ENCODE results near the gene FAM153A. TPM values are rescaled to one million over a fixed set of nuclear protein-coding genes. Genes with fewer than 3 reads are reported as not detected.
"Not testable (repeated sequence)": the region's sequence is repeated elsewhere in the genome, so short reads cannot be mapped to it uniquely, and the experiment has no call there.

Gene FAM153A
- total and polyA plus RNA-seq, 2 of the 13 experiments (the other 11 are each of a cell fraction or from before 2014, with no cell fraction given), result not detected

GRCh38 chr5:177722829-177723228 lies 59.9 kb downstream of the FAM153A start:
- H4K20me1 ChIP-seq (ENCODE audit: insufficient read depth, low read length); H3K79me2 ChIP-seq (ENCODE audit: insufficient read depth, low read length); H3K9me3 ChIP-seq (ENCODE audit: low read length); H3K4me2 ChIP-seq (ENCODE audit: low read depth, low read length); POLR2A ChIA-PET; H3K9ac ChIP-seq (ENCODE audit: insufficient read depth, low read depth, low read length); H3K36me3 ChIP-seq (replicated peaks in 1 of 2; ENCODE audit: control insufficient read depth in 1 of 2, insufficient read depth in 2 of 2, low read length in 2 of 2); H3K4me1 ChIP-seq (ENCODE audit: insufficient read depth, low read length); H3K27me3 ChIP-seq (ENCODE audit: control insufficient read depth in 1 of 2, insufficient read depth in 2 of 2, low read length in 2 of 2); H2AFZ ChIP-seq (ENCODE audit: low read length); CTCF ChIA-PET (ENCODE audit: low intra/inter-chr PET ratio, low total read pairs); ATAC-seq; intact Hi-C loops (cut with micrococcal nuclease; ENCODE audit: unreplicated experiment); DNase-seq (ENCODE audit: low spot score); BruUV-seq (replicated peaks); in situ Hi-C loops (cut with HindIII; ENCODE audit: extremely low pct_ligation_motif_present, low pct_unique_long_range_greater_than_20kb); H3K27ac ChIP-seq (ENCODE audit: extremely low read length, insufficient read depth, low read length); FAIRE-seq; H3K4me3 ChIP-seq (replicated peaks in 1 of 3; ENCODE audit: insufficient read depth in 1 of 3, low read depth in 2 of 3, low read length in 3 of 3): not testable (repeated sequence)
- 0% methylated on average over 1 of the region's 8 CpGs for whole genome bisulfite sequencing (ENCODE audit: low lambda C conversion rate)

- no CpG with 5 or more reads among the region's 8 CpGs for WGBS (ENCODE audit: low lambda C conversion rate)
- FAIRE-seq; BruUV-seq (replicated peaks): not testable (repeated sequence)
Measured at GRCh38 chr5:177719989-177720388, 62.7 kb downstream of the FAM153A start.

GRCh38 chr5:177715423-177715822 lies 67.3 kb downstream of the FAM153A start:
- DNase-seq (ENCODE audit: low spot score); H3K4me1 ChIP-seq (ENCODE audit: insufficient read depth, low read length); FAIRE-seq; intact Hi-C loops (cut with micrococcal nuclease; ENCODE audit: unreplicated experiment); H2AFZ ChIP-seq (ENCODE audit: low read length); H3K4me3 ChIP-seq (replicated peaks in 1 of 3; ENCODE audit: insufficient read depth in 1 of 3, low read depth in 2 of 3, low read length in 3 of 3); H3K9ac ChIP-seq (ENCODE audit: insufficient read depth, low read depth, low read length); H4K20me1 ChIP-seq (ENCODE audit: insufficient read depth, low read length); H3K36me3 ChIP-seq (replicated peaks in 1 of 2; ENCODE audit: control insufficient read depth in 1 of 2, insufficient read depth in 2 of 2, low read length in 2 of 2); H3K27me3 ChIP-seq (ENCODE audit: control insufficient read depth in 1 of 2, insufficient read depth in 2 of 2, low read length in 2 of 2); POLR2A ChIA-PET; ATAC-seq; in situ Hi-C loops (cut with HindIII; ENCODE audit: extremely low pct_ligation_motif_present, low pct_unique_long_range_greater_than_20kb); H3K9me3 ChIP-seq (ENCODE audit: low read length); H3K79me2 ChIP-seq (ENCODE audit: insufficient read depth, low read length); H3K4me2 ChIP-seq (ENCODE audit: low read depth, low read length); CTCF ChIA-PET (ENCODE audit: low intra/inter-chr PET ratio, low total read pairs); H3K27ac ChIP-seq (ENCODE audit: extremely low read length, insufficient read depth, low read length); BruUV-seq (replicated peaks): not testable (repeated sequence)
- WGBS (ENCODE audit: low lambda C conversion rate), result 85% methylated on average over 1 of the region's 1 CpG

More at GRCh38 chr5:177719989-177720388, 62.7 kb downstream of the FAM153A start:
- intact Hi-C loops (cut with micrococcal nuclease; ENCODE audit: unreplicated experiment); H3K9me3 ChIP-seq (ENCODE audit: low read length); H4K20me1 ChIP-seq (ENCODE audit: insufficient read depth, low read length); ATAC-seq; H3K4me3 ChIP-seq (replicated peaks in 1 of 3; ENCODE audit: insufficient read depth in 1 of 3, low read depth in 2 of 3, low read length in 3 of 3); H3K79me2 ChIP-seq (ENCODE audit: insufficient read depth, low read length); H3K27ac ChIP-seq (ENCODE audit: extremely low read length, insufficient read depth, low read length); in situ Hi-C loops (cut with HindIII; ENCODE audit: extremely low pct_ligation_motif_present, low pct_unique_long_range_greater_than_20kb); DNase-seq (ENCODE audit: low spot score); POLR2A ChIA-PET; H3K4me1 ChIP-seq (ENCODE audit: insufficient read depth, low read length); H2AFZ ChIP-seq (ENCODE audit: low read length); H3K4me2 ChIP-seq (ENCODE audit: low read depth, low read length); H3K27me3 ChIP-seq (ENCODE audit: control insufficient read depth in 1 of 2, insufficient read depth in 2 of 2, low read length in 2 of 2); H3K9ac ChIP-seq (ENCODE audit: insufficient read depth, low read depth, low read length); H3K36me3 ChIP-seq (replicated peaks in 1 of 2; ENCODE audit: control insufficient read depth in 1 of 2, insufficient read depth in 2 of 2, low read length in 2 of 2); CTCF ChIA-PET (ENCODE audit: low intra/inter-chr PET ratio, low total read pairs): not testable (repeated sequence)

- H3K4me3 ChIP-seq (replicated peaks in 1 of 3; ENCODE audit: insufficient read depth in 1 of 3, low read depth in 2 of 3, low read length in 3 of 3); H3K27me3 ChIP-seq (ENCODE audit: control insufficient read depth in 1 of 2, insufficient read depth in 2 of 2, low read length in 2 of 2); DNase-seq (ENCODE audit: low spot score); H3K9ac ChIP-seq (ENCODE audit: insufficient read depth, low read depth, low read length); ATAC-seq; CTCF ChIA-PET (ENCODE audit: low intra/inter-chr PET ratio, low total read pairs); H3K36me3 ChIP-seq (replicated peaks in 1 of 2; ENCODE audit: control insufficient read depth in 1 of 2, insufficient read depth in 2 of 2, low read length in 2 of 2); H3K4me2 ChIP-seq (ENCODE audit: low read depth, low read length); H3K27ac ChIP-seq (ENCODE audit: extremely low read length, insufficient read depth, low read length); in situ Hi-C loops (cut with HindIII; ENCODE audit: extremely low pct_ligation_motif_present, low pct_unique_long_range_greater_than_20kb); intact Hi-C loops (cut with micrococcal nuclease; ENCODE audit: unreplicated experiment); H3K79me2 ChIP-seq (ENCODE audit: insufficient read depth, low read length); H2AFZ ChIP-seq (ENCODE audit: low read length); POLR2A ChIA-PET; BruUV-seq (replicated peaks); H3K9me3 ChIP-seq (ENCODE audit: low read length); H4K20me1 ChIP-seq (ENCODE audit: insufficient read depth, low read length); FAIRE-seq: not testable (repeated sequence)
- H3K4me1 ChIP-seq (ENCODE audit: insufficient read depth, low read length), result peaks cover 15% of the 10 kb centered on the region
- WGBS (ENCODE audit: low lambda C conversion rate), result 94% methylated on average over 4 of the region's 22 CpGs
Measured at GRCh38 chr5:177696100-177696499, 86.6 kb downstream of the FAM153A start.

Data from HepG2 (cell line).